ENCODE data around the gene SOWAHA. TPM values are rescaled to one million over a fixed set of nuclear protein-coding genes. Genes with fewer than 3 reads are reported as not detected.

The SOWAHA gene
- total RNA-seq, 1 donor from 2014 or later: not detected

DNA sequence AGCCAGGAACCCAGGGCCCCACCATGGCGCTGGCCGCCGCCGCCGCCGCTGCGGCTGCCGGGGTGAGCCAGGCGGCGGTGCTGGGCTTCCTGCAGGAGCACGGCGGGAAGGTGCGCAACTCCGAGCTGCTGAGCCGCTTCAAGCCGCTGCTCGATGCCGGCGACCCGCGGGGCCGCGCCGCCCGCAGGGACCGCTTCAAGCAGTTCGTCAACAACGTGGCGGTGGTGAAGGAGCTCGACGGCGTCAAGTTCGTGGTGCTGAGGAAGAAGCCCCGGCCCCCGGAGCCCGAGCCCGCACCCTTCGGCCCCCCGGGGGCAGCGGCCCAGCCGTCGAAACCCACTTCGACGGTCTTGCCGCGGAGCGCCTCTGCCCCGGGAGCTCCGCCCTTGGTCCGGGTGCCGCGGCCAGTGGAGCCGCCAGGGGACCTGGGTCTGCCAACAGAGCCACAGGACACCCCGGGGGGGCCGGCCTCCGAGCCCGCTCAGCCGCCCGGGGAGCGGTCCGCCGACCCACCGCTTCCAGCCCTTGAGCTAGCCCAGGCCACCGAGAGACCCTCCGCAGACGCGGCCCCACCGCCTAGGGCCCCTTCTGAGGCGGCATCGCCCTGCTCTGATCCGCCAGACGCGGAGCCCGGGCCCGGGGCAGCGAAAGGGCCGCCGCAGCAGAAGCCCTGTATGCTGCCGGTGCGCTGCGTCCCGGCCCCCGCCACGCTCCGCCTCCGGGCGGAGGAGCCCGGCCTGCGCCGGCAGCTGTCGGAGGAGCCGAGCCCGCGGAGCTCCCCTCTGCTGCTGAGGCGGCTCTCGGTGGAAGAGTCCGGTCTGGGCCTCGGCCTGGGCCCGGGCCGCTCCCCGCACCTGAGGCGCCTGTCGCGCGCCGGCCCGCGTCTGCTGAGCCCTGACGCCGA lies 749 bp downstream of the SOWAHA start:
- Mint-ChIP-seq H3K27me3 (ENCODE audit: unreplicated experiment) (peaks cover 6% of the 10 kb centered on the region), H3K4me1 (ENCODE audit: unreplicated experiment) (peaks cover 6% of the 10 kb centered on the region), H3K36me3 (ENCODE audit: low read depth, unreplicated experiment) (no peaks in the 10 kb centered on the region), H3K27ac (ENCODE audit: unreplicated experiment) (no peak overlapping the region), H3K4me3 (ENCODE audit: unreplicated experiment) (no peak overlapping the region), H3K9me3 (ENCODE audit: unreplicated experiment) (no peaks in the 10 kb centered on the region)
- peak; percentile 38 for DNase-seq (ENCODE audit: low spot score)
- no peak for TF ChIP-seq CTCF (IDR thresholded peaks at IDR 0.05; ENCODE audit: unreplicated experiment)

GRCh38 chr5:132814503-132815294 lies 1.6 kb downstream of the SOWAHA start:
- Mint-ChIP-seq H3K36me3 (ENCODE audit: low read depth, unreplicated experiment) (no peaks in the 10 kb centered on the region), H3K4me1 (ENCODE audit: unreplicated experiment) (peaks cover 6% of the 10 kb centered on the region), H3K9me3 (ENCODE audit: unreplicated experiment) (no peaks in the 10 kb centered on the region), H3K27ac (ENCODE audit: unreplicated experiment) (no peak overlapping the region), H3K4me3 (ENCODE audit: unreplicated experiment) (peak overlapping the region; percentile 51), H3K27me3 (ENCODE audit: unreplicated experiment) (peaks cover 6% of the 10 kb centered on the region)
- no peak for TF ChIP-seq CTCF (IDR thresholded peaks at IDR 0.05; ENCODE audit: unreplicated experiment)
- DNase-seq (ENCODE audit: low spot score): no peak

GRCh38 chr5:132815454-132815853 lies 2.4 kb downstream of the SOWAHA start:
- Mint-ChIP-seq H3K27ac (ENCODE audit: unreplicated experiment) (no peak overlapping the region), H3K27me3 (ENCODE audit: unreplicated experiment) (peaks cover 6% of the 10 kb centered on the region), H3K4me3 (ENCODE audit: unreplicated experiment) (no peak overlapping the region), H3K4me1 (ENCODE audit: unreplicated experiment) (peaks cover 6% of the 10 kb centered on the region), H3K36me3 (ENCODE audit: low read depth, unreplicated experiment) (no peaks in the 10 kb centered on the region), H3K9me3 (ENCODE audit: unreplicated experiment) (no peaks in the 10 kb centered on the region)
- DNase-seq (ENCODE audit: low spot score): no peak
- no peak for TF ChIP-seq CTCF (IDR thresholded peaks at IDR 0.05; ENCODE audit: unreplicated experiment)

DNA sequence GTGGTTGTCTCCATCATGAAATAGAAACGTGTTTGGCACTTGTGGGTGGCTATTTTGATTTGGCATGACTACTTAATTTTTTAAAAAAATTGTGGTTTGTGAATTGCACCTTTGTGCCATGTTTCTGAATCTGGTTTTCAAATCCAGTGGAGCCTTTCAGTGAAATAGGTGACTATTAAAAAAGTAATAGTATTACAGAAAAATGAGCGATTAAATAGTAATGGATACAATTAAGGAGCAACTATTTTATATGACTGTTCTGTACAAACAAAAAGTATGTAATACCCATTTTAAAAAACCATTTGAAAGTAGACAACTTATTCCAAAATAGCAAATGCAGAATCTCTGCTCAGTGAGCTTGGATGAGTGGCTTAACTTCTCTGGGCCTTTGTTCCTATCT lies 3.0 kb downstream of the SOWAHA start:
- Mint-ChIP-seq H3K9me3 (ENCODE audit: unreplicated experiment) (no peaks in the 10 kb centered on the region), H3K27ac (ENCODE audit: unreplicated experiment) (no peak overlapping the region), H3K4me3 (ENCODE audit: unreplicated experiment) (no peak overlapping the region), H3K36me3 (ENCODE audit: low read depth, unreplicated experiment) (no peaks in the 10 kb centered on the region), H3K27me3 (ENCODE audit: unreplicated experiment) (peaks cover 6% of the 10 kb centered on the region), H3K4me1 (ENCODE audit: unreplicated experiment) (peaks cover 6% of the 10 kb centered on the region)
- DNase-seq (ENCODE audit: low spot score): no peak
- no peak for TF ChIP-seq CTCF (IDR thresholded peaks at IDR 0.05; ENCODE audit: unreplicated experiment)
